HepG2 (cell line): ENCODE measurements around the gene CD1C. TPM values are rescaled to one million over a fixed set of nuclear protein-coding genes. Genes with fewer than 3 reads are reported as not detected.

Source experiments
- ATAC-seq: fragments of 200-7000 bp; cut with Tn5 transposase; 3 replicates; pipeline ENCODE4 v1.9.1; 2020; ENCODE audit warnings: mild to moderate bottlenecking, moderate library complexity
- BruUV-seq: library from RNA; stranded (reverse); fragments of 400-500 nt; replicated peaks from 2 replicates; lab custom pipeline; 2021; lab: Mats Ljungman, UMichigan
- CTCF ChIA-PET: fragments of 300-600 bp; formaldehyde crosslinking; extraction: SDS; loops from one replicate; lab custom pipeline; 2021; ENCODE audit warnings: low total read pairs, inconsistent platforms, low intra/inter-chr PET ratio; lab: Yijun Ruan, JAX
- POLR2A ChIA-PET: fragments of 350-600 bp; sonication (Branson Sonifier 250); formaldehyde crosslinking; loops from one replicate; lab custom pipeline; 2020; ENCODE audit warnings: antibody characterized with exemption, inconsistent platforms; lab: Yijun Ruan, JAX
- DNase-seq: peaks from one replicate; pipeline ENCODE4 v3.0.0-alpha.2; 2015; ENCODE audit warnings: low spot score
- FAIRE-seq: peaks from 3 replicates; lab custom pipeline; 2011; peaks lifted over from hg19 to GRCh38; lab: Jason Lieb, UNC
- H2AFZ ChIP-seq: one replicate; pipeline ENCODE4 v1.6.1; 2011; ENCODE audit warnings: low read length, inconsistent platforms
- H3K27ac ChIP-seq: fragments of 300-600 bp; 3 replicates; pipeline ENCODE4 v1.8.0; 2011; ENCODE audit warnings: mixed run types, mild to moderate bottlenecking, mixed read lengths, low read length, inconsistent platforms; ENCODE audit not compliant: insufficient read depth; ENCODE audit errors: extremely low read length
- H3K27me3 ChIP-seq, 2 experiments: fragments of 200-600 bp in 1 of 2; 2 replicates in 1 of 2; 3 replicates in 1 of 2; pipeline versions ENCODE4 v1.6.0 to v1.8.0; 2011; ENCODE audit warnings: low read length in 2 of 2, mild to moderate bottlenecking in 2 of 2, moderate library complexity in 2 of 2, inconsistent platforms in 1 of 2; ENCODE audit not compliant: insufficient read depth in 2 of 2, control insufficient read depth in 1 of 2
- H3K36me3 ChIP-seq, 2 experiments: fragments of 200-600 bp in 1 of 2; replicated peaks in 1 of 2; 2 replicates in 1 of 2; 3 replicates in 1 of 2; pipeline versions ENCODE4 v1.5.1 to v1.8.0; 2011; ENCODE audit warnings: low read length in 2 of 2, inconsistent platforms in 1 of 2; ENCODE audit not compliant: insufficient read depth in 2 of 2, control insufficient read depth in 1 of 2
- H3K4me1 ChIP-seq: 2 replicates; pipeline ENCODE4 v1.5.1; 2012; ENCODE audit warnings: low read length, inconsistent platforms; ENCODE audit not compliant: insufficient read depth
- H3K4me2 ChIP-seq: 2 replicates; pipeline ENCODE4 v1.6.0; 2011; ENCODE audit warnings: low read depth, low read length, inconsistent platforms
- H3K4me3 ChIP-seq, 3 experiments: fragments of 200-600 bp in 1 of 3; sonication (generic), shearing (Covaris generic) in 1 of 3; replicated peaks in 1 of 3; 2 replicates each; pipeline ENCODE4 v1.5.1; 2011 to 2016; ENCODE audit warnings: low read length in 3 of 3, inconsistent platforms in 2 of 3, low read depth in 2 of 3, mild to moderate bottlenecking in 2 of 3, control low read depth in 1 of 3, mixed read lengths in 1 of 3; ENCODE audit not compliant: insufficient read depth in 1 of 3
- H3K79me2 ChIP-seq: one replicate; pipeline ENCODE4 v1.6.1; 2011; ENCODE audit warnings: low read length, inconsistent platforms; ENCODE audit not compliant: insufficient read depth
- H3K9ac ChIP-seq: 2 replicates; pipeline ENCODE4 v1.6.0; 2011; ENCODE audit warnings: mild to moderate bottlenecking, low read depth, low read length, inconsistent platforms; ENCODE audit not compliant: insufficient read depth
- H3K9me3 ChIP-seq: 2 replicates; pipeline ENCODE4 v1.5.1; 2012; ENCODE audit warnings: mild to moderate bottlenecking, low read length
- H4K20me1 ChIP-seq: 2 replicates; pipeline ENCODE4 v1.6.0; 2011; ENCODE audit warnings: inconsistent platforms, mild to moderate bottlenecking, low read length, moderate library complexity; ENCODE audit not compliant: insufficient read depth
- HMGXB4 ChIP-seq, 2 experiments: sonication (generic) in 1 of 2; formaldehyde crosslinking in 1 of 2; IDR thresholded peaks; 2 replicates each; pipeline versions ENCODE4 v1.4.0 to v1.6.1; 2018 to 2020; ENCODE audit warnings: missing genetic modification reagents in 2 of 2, borderline replicate concordance in 1 of 2, low read depth in 1 of 2, mild to moderate bottlenecking in 1 of 2, missing biosample characterization in 1 of 2
- HNRNPK ChIP-seq: fragments of 200-400 bp; formaldehyde crosslinking; IDR thresholded peaks from 2 replicates; pipeline ENCODE4 v1.6.1; 2018; ENCODE audit warnings: low read length, low read depth, moderate library complexity, mild to moderate bottlenecking; ENCODE audit not compliant: poor library complexity, severe bottlenecking
- JARID2 ChIP-seq: sonication (generic); formaldehyde crosslinking; IDR thresholded peaks from 2 replicates; pipeline ENCODE4 v1.8.1; 2023; ENCODE audit warnings: missing genetic modification reagents, inconsistent platforms; ENCODE audit not compliant: insufficient replicate concordance
- NONO ChIP-seq, 2 experiments: fragments of 450-650 bp in 1 of 2; sonication (generic) in 1 of 2; formaldehyde crosslinking in 1 of 2; IDR thresholded peaks in 1 of 2; conservative IDR thresholded peaks in 1 of 2; 2 replicates each; pipeline versions ENCODE4 v1.6.1 to v1.8.0; 2017 to 2022; ENCODE audit warnings: mild to moderate bottlenecking in 1 of 2, missing genetic modification reagents in 1 of 2, moderate library complexity in 1 of 2
- PATZ1 ChIP-seq: sonication (generic); formaldehyde crosslinking; IDR thresholded peaks from 2 replicates; pipeline ENCODE4 v1.4.0; 2020; ENCODE audit warnings: missing genetic modification reagents
- RNF2 ChIP-seq: fragments of 450-650 bp; conservative IDR thresholded peaks from 2 replicates; pipeline ENCODE4 v1.6.1; 2016; ENCODE audit warnings: low read depth
- SKI ChIP-seq: fragments of 450-650 bp; IDR thresholded peaks from one replicate; pipeline ENCODE4 v1.6.1; 2018; ENCODE audit warnings: mild to moderate bottlenecking; ENCODE audit not compliant: partially characterized antibody
- SNRNP70 ChIP-seq: fragments of 200-400 bp; formaldehyde crosslinking; IDR thresholded peaks from 2 replicates; pipeline ENCODE4 v1.6.1; 2017; ENCODE audit warnings: mild to moderate bottlenecking, low read depth, low read length, moderate library complexity
- ZNF317 ChIP-seq: sonication (generic); formaldehyde crosslinking; IDR thresholded peaks from 2 replicates; pipeline ENCODE4 v1.5.0; 2020; ENCODE audit warnings: mild to moderate bottlenecking, missing genetic modification reagents
- ZNF496 ChIP-seq: sonication (generic); formaldehyde crosslinking; IDR thresholded peaks from 2 replicates; pipeline ENCODE4 v1.8.1; 2023; ENCODE audit warnings: mild to moderate bottlenecking, moderate library complexity, missing genetic modification reagents; ENCODE audit not compliant: insufficient replicate concordance
- WGBS: methylation state at CpG from one replicate; pipeline ENCODE4 v1.1.6; 2017; ENCODE audit warnings: low lambda C conversion rate; 5-methylcytosine and 5-hydroxymethylcytosine counted together
- in situ Hi-C: cut with HindIII; loops from 2 replicates; pipeline ENCODE4 v1.10.0; 2017; ENCODE audit warnings: low pct_unique_long_range_greater_than_20kb; ENCODE audit not compliant: extremely low pct_ligation_motif_present
- intact Hi-C: fragments of 100-400 bp; cut with micrococcal nuclease; formaldehyde crosslinking; loops from one replicate; pipeline ENCODE4 v1.10.0; 2022; ENCODE audit not compliant: unreplicated experiment
- polyA plus RNA-seq, 8 experiments: library from polyadenylated mRNA; depleted of rRNA in 3 of 8; stranded (reverse) in 7 of 8; unstranded in 1 of 8; fragments of >200 nt; fragmentation: Illumina TruSeq in 4 of 8; extraction: Trizol in 4 of 8; gene quantifications; 2 replicates each; pipeline versions ENCODE4 v1.2.1 to v1.2.3, GENCODE V29; 2011 to 2016; ENCODE audit warnings: low read depth in 4 of 8, missing spikeins in 1 of 8, mixed read lengths in 1 of 8; ENCODE audit not compliant: insufficient read depth in 1 of 8
- total RNA-seq, 5 experiments: library from RNA; depleted of rRNA; stranded (reverse); fragments of >200 nt; fragmentation: Illumina TruSeq; extraction: Trizol; gene quantifications; 2 replicates each; pipeline ENCODE4 v1.2.3, GENCODE V29; 2016; ENCODE audit warnings: low read depth in 1 of 5

CD1C gene
- total and polyA plus RNA-seq, 2 of the 13 experiments (the other 11 are each of a cell fraction or from before 2014, with no cell fraction given), result not detected

GRCh38 chr1:158331481-158332150, 41.9 kb downstream of the CD1C start, which contains the start of gene CD1B:
Gene CD1B (minus strand): TSS chr1:158331531. CDS start chr1:158331423, 108 bp downstream.
- POLR2A ChIA-PET, result no interaction called here

More at GRCh38 chr1:158331481-158332150, 41.9 kb downstream of the CD1C start, which contains the start of gene CD1B:
- WGBS, result 0% methylated on average over 2 of the region's 2 CpGs
- Histone ChIP-seq H3K4me1 (no peaks in the 10 kb centered on the region), H4K20me1 (no peaks in the 10 kb centered on the region), H3K27ac (no peak within 1 kb of the TSS), H3K4me2 (no peak within 1 kb of the TSS), H3K79me2 (no peaks in the 10 kb centered on the region), H3K9ac (no peak within 1 kb of the TSS), H3K27me3 (no peaks in the 10 kb centered on the region), H3K36me3 (no peaks in the 10 kb centered on the region), H2AFZ (no peak within 1 kb of the TSS), H3K4me3 (no peak within 1 kb of the TSS), H3K9me3 (peaks cover 5% of the 10 kb centered on the region)
- intact Hi-C loops, result no loop called here
- no peak for TF ChIP-seq HNRNPK
- TF ChIP-seq ZNF496, result no peak
- TF ChIP-seq PATZ1 (CRISPR knock-in tag), result no peak
- TF ChIP-seq RNF2, result no peak
- TF ChIP-seq NONO (IDR thresholded peaks at IDR 0.05), result no peak
- no peak for TF ChIP-seq NONO (CRISPR knock-in tag; conservative IDR thresholded peaks at IDR 0.05)
- no peak for TF ChIP-seq SNRNP70
- TF ChIP-seq ZNF317 (CRISPR knock-in tag), result no peak
- no peak for TF ChIP-seq HMGXB4 (CRISPR knock-in tag; IDR thresholded peaks at IDR 0.05; ENCODE audit: borderline replicate concordance in 1 of 2, low read depth in 1 of 2)
- TF ChIP-seq JARID2 (CRISPR knock-in tag), result no peak
- no peak for TF ChIP-seq SKI
- CTCF ChIA-PET, result no interaction called here
- no peak for DNase-seq
- no peak for FAIRE-seq
- no TSS peak for BruUV-seq
- in situ Hi-C loops, result no loop called here
- no peak for ATAC-seq
